GM13977 (cell line): Measurements from ENCODE around the gene USHBP1.
"Not testable (repeated sequence)": the region's sequence is repeated elsewhere in the genome, so short reads cannot be mapped to it uniquely, and the experiment has no call there.

ENCODE experiments used
- DNase-seq: peaks from one replicate; pipeline ENCODE4 v3.0.0; 2012; ENCODE audit warnings: low spot score
- in situ Hi-C: fragments of 300-500 bp; cut with MboI; formaldehyde crosslinking; loops from one replicate; pipeline ENCODE4 v1.12.0; 2022; ENCODE audit warnings: low sequenced_read_pairs, low pct_unique_long_range_greater_than_20kb, mixed read lengths, inconsistent platforms; ENCODE audit not compliant: unreplicated experiment
- TF ChIP-seq, protein P1 (sequence below): IDR thresholded peaks from 2 replicates; pipeline ENCODE4 v1.5.1; 2012; ENCODE audit warnings: mild to moderate bottlenecking, control low read depth; ENCODE audit not compliant: insufficient read depth; ENCODE audit errors: extremely low read depth, missing control alignments

USHBP1 gene

DNA sequence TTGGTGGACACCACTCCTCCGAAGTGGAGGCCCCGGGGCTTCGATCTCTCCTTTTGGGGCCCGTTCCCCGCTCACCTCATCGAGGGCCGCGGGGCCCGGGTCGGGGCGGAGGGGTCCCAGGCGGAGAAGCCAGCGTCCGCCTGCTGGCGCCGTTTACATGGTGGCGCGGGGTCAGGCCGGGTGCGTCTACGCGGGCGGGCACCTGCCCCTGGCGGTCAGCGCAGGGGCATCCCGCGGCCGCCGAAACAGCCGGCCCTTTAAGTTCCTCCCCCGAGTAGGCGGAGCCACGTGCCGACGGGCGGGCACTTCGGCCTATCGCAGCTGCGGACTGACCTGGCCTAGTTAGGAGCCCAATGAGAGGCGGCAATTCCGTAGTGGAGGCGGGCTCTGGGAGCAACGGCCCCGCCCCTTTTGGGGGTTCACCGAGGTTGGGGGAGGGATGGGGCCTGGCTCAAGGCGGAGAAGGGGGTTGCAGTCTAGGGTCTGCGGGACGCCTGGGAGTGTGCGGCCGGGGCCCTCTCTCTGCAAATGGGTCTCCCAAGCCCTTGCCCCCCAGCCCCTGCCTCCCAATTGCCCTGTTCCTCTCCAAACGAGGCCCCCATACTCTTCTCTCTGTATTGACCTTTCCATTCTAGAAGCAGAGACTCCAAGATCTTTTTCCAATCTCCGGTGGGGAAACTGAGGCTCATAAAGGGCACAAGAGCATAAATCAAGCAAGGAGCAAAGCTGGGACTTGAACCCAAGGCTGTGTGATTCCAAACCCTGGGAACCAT is 38.8 kb upstream of the USHBP1 start, which contains the start of gene ABHD8:
ABHD8 (minus strand) TSS at position 259 of the 773 bp plus-strand sequence. CDS start 1,809 bp downstream, outside the sequence.
- TF ChIP-seq, protein P1, sequence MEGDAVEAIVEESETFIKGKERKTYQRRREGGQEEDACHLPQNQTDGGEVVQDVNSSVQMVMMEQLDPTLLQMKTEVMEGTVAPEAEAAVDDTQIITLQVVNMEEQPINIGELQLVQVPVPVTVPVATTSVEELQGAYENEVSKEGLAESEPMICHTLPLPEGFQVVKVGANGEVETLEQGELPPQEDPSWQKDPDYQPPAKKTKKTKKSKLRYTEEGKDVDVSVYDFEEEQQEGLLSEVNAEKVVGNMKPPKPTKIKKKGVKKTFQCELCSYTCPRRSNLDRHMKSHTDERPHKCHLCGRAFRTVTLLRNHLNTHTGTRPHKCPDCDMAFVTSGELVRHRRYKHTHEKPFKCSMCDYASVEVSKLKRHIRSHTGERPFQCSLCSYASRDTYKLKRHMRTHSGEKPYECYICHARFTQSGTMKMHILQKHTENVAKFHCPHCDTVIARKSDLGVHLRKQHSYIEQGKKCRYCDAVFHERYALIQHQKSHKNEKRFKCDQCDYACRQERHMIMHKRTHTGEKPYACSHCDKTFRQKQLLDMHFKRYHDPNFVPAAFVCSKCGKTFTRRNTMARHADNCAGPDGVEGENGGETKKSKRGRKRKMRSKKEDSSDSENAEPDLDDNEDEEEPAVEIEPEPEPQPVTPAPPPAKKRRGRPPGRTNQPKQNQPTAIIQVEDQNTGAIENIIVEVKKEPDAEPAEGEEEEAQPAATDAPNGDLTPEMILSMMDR, result peak; percentile 28
- in situ Hi-C loops, result no loop called here
- peak; percentile 97 for DNase-seq

DNA sequence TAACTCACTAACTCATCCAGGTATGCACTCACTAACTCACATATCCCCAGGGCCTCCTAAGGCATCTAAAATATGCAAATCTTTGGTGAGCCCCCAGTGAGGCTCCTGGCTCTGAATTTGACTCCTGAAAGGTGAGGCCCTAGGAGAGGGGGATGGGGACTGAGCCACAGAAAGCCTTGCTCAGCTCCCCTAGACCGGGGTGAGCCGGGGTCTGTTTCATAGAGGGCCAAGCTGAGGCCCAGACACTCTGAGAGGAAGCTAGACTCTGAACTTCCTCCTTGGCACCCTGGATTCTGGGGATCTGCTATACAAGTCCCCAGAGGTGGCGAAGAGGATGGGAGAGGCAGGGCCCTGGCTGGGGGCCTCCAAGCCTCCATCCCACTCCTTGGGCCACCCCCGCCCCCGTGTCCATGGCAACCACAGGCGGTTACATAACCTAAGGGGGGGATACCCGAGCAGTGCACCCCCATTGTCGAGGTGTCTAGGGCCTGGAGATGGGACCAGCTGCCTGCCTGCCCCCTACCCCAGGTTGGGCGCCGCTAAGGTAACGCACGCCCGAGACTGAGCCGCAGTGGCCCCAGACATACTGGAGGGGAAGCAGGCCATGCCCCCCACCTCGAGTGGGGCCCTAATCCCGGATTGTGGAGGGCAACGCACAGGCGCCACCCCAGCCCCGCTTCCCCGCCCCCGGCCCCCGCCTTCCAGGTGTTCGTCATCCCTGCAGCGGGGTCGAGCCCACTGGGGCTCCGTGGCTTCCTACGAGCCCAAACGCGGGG is 38.0 kb upstream of the USHBP1 start:
- TF ChIP-seq, protein P1, result no peak
- DNase-seq, result no peak
- in situ Hi-C loops, result no loop called here

DNA sequence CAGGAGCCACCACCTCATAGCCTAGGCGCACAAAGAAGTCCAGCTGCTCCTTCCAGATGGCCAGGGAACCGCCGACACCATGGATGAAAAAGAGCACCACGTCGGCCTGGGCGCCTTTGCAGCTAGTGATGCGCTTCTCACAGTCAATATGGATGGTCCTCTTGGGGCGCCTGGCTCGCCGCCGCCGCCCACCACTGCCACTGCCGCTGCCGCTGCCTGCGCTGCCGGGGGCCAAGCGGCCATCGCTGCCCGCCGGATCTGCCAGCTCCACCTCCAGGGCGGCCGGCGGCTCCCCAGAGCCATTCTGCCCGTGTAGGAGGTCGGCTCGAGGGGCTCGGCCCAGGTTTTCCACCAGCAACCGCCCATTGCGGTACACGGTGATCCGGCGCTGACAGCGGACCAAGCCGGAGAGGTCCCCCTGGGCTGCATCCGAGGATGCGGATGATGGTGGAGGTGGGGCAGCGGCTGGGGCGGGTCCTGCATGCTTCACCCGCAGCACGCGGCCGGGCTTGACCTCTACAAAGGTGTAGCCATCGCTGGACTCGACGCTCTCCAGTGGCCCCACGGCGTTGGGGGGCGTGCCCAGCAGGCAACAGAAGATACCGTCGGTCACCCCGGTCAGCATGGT is 36.6 kb upstream of the USHBP1 start:
- in situ Hi-C loops, result no loop called here
- TF ChIP-seq, protein P1, result no peak
- no peak for DNase-seq

DNA sequence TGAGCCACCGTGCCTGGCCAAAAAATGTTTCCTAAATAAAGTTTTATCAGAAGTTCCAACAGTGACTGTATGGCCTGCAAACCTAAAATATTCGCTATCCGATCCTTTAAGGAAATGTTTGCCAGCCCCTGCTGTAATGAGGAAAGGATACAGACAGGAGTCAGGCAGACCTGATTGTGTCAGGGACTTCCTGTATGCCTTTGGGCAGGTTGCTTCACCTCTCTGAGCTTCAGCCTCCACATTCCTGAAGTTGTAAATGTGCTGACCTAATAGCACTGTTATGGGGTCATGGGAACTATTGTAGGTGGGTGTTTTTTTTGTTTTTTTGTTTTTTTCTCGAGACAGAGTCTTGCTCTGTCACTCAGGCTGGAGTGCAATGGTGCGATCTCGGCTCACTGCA is 32.4 kb upstream of the USHBP1 start:
- no peak for DNase-seq
- TF ChIP-seq, protein P1, result no peak
- in situ Hi-C loops, result no loop called here

DNA sequence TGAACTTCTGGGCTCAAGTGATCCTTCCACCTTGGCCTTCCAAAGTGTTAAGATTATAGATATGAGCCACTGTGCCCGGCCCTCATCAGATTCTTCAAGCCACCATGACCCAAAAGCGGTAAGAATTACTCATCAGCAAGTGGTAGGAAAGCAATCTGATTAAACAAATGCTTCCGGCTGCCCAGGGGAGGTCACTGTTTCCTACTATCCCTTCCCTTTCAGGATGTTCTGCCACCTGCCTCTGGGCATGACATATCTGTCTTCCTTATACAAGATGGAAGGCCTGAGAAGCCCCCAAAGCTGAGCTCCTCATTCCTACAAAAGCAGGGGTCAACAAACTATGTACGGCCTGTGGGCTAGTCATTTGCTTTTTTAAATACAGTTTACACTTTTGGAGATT is 31.7 kb upstream of the USHBP1 start:
- DNase-seq, result no peak
- TF ChIP-seq, protein P1, result no peak
- in situ Hi-C loops, result no loop called here

DNA sequence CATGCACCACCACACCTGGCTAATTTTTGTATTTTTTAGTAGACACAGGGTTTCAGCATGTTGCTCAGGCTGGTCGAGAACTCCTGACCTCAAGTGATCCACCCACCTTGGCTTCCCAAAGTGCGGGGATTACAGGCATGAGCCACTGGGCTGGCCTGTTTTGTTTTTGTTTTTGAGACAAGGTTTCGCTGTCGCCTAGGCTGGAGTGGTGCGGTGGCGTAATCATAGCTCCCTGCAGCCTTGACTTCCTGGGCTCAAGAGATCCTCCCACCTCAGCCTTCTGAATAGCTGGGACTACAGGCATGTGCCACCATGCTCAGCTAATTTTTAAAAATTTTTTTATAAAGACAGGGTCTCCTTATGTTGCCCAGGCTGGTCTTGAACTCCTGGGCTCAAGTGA is 31.0 kb upstream of the USHBP1 start:
- in situ Hi-C loops, DNase-seq: not testable (repeated sequence)
